Activated CD8-positive, alpha-beta T cell treated with anti-CD3 and anti-CD28 coated beads, Interleukin-2, amount 10 ng/mL, durations not matched to agents 7 days and 5 days (primary cell): ENCODE data around the gene TMTC2. TPM values are rescaled to one million over a fixed set of nuclear protein-coding genes. Genes with fewer than 3 reads are reported as not detected.

Experiments
- ATAC-seq: fragments of 150-1000 bp; cut with Tn5 transposase; one replicate; pipeline ENCODE4 v1.10.0; 2021; ENCODE audit warnings: moderate library complexity
- CTCF ChIA-PET: fragments of 350-600 bp; sonication (Branson Sonifier 250); formaldehyde crosslinking; loops from one replicate; lab custom pipeline; 2021; ENCODE audit warnings: antibody characterized with exemption; lab: Charles Lee
- POLR2A ChIA-PET: fragments of 350-600 bp; sonication (Branson Sonifier 250); formaldehyde crosslinking; loops from one replicate; lab custom pipeline; 2021; ENCODE audit warnings: antibody characterized with exemption; lab: Charles Lee
- DNase-seq: peaks from one replicate; pipeline ENCODE4 v3.0.0-alpha.2; 2020
- H3K27ac Mint-ChIP-seq: one replicate; pipeline ENCODE4 v1.8.0; 2021; ENCODE audit warnings: mild to moderate bottlenecking, mixed read lengths
- H3K27me3 Mint-ChIP-seq: one replicate; pipeline ENCODE4 v1.8.0; 2021; ENCODE audit warnings: low read depth, mixed read lengths
- H3K36me3 Mint-ChIP-seq: one replicate; pipeline ENCODE4 v1.8.0; 2021; ENCODE audit warnings: low read depth, mixed read lengths
- H3K4me1 Mint-ChIP-seq: one replicate; pipeline ENCODE4 v1.8.0; 2021; ENCODE audit warnings: low read depth, mixed read lengths
- H3K4me3 Mint-ChIP-seq: one replicate; pipeline ENCODE4 v1.8.0; 2021; ENCODE audit warnings: mild to moderate bottlenecking, mixed read lengths
- H3K9me3 Mint-ChIP-seq: one replicate; pipeline ENCODE4 v1.8.0; 2022; ENCODE audit warnings: mixed read lengths; ENCODE audit not compliant: insufficient read depth
- total RNA-seq, 2 experiments: library from RNA; stranded (reverse); gene quantifications; one replicate each; pipeline ENCODE4 v1.2.3, GENCODE V29; 2021

Gene TMTC2
- total RNA-seq, 2 experiments from 2014 or later = 1.3 to 1.9 TPM

DNA sequence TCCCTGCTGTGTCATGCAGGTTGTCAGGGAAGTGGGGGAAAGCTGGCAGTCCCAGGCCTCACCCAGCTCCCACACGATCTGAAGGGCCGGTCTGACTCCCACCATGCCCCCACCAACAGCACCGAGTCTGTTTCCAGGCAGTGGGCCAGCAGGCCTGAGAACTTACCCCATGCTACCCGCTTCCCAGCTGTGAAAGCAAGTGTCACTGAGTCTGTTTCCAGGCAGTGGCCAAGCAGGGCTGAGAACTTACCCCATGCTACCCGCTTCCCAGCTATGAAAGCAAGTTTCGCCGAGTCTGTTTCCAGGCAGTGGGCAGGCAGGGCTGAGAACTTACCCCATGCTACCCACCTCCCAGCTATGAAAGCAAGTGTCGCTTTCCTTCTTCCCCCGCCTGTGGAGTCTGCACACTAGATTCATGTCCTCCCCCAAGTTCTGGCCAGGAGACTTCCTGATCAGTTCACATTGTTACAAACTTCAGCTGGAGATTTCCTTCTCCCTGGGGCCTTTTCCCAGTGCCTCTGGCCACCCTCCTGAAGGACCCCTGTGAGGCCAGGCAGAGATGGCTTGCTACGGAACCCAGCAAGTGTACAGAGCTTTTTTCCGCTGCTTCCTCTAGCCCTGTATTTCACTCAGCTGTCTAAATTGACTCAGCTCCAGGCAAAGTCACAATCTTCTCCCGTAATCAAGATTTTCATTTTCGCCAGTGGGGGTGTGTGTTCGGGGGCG lies 435.4 kb downstream of the TMTC2 start:
- H3K36me3 Mint-ChIP-seq = no peaks in the 10 kb centered on the region
- no peaks in the 10 kb centered on the region for H3K4me1 Mint-ChIP-seq
- ChIA-PET CTCF (no interaction called here), POLR2A (no interaction called here)
- H3K27ac Mint-ChIP-seq = no peak overlapping the region
- H3K4me3 Mint-ChIP-seq = no peak overlapping the region
- no peaks in the 10 kb centered on the region for H3K9me3 Mint-ChIP-seq
- ATAC-seq = no peak
- H3K27me3 Mint-ChIP-seq = no peaks in the 10 kb centered on the region
- DNase-seq = no peak

DNA sequence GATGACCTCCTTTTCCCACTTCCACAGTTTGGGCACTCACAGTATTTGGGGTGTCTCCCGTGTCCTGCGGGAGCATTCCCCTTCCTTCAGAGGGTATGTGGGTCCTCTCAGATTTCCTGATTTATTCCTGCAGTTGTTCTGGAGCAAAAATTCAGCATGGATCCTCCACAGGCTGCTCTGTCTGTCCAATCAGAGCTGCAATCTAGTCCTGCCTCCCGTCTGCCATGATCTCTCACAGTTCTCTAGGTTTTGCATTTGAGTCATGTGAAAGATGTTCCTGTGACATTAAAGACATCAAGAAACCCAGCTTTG lies 435.9 kb downstream of the TMTC2 start:
- Mint-ChIP-seq H3K27ac (no peak overlapping the region), H3K4me1 (no peaks in the 10 kb centered on the region), H3K27me3 (no peaks in the 10 kb centered on the region), H3K9me3 (no peaks in the 10 kb centered on the region), H3K4me3 (no peak overlapping the region), H3K36me3 (no peaks in the 10 kb centered on the region)
- DNase-seq = no peak
- POLR2A ChIA-PET = no interaction called here
- CTCF ChIA-PET = no interaction called here
- no peak for ATAC-seq

DNA sequence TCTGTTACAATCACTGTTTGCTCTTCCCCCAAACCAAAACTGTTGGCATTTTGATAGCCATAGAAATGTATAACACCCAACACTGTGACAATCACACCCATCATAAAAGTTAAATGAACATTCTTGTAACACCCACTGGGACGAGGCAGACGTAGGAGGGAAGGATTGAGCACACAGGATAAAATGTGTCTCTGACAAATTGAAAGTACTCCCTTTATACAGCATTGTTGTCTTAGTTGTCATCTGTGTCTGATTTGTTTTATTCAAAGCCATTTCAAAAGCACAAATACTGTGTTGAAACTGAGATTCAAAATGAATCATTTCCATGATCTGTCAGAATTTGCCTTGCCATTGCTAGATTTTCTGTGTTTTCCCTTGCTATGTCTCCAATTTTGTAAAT lies 436.3 kb downstream of the TMTC2 start:
- ChIA-PET POLR2A (no interaction called here), CTCF (no interaction called here)
- DNase-seq = no peak
- no peak for ATAC-seq
- Mint-ChIP-seq H3K4me3 (no peak overlapping the region), H3K4me1 (no peaks in the 10 kb centered on the region), H3K27me3 (no peaks in the 10 kb centered on the region), H3K27ac (no peak overlapping the region), H3K36me3 (no peaks in the 10 kb centered on the region), H3K9me3 (no peaks in the 10 kb centered on the region)

DNA sequence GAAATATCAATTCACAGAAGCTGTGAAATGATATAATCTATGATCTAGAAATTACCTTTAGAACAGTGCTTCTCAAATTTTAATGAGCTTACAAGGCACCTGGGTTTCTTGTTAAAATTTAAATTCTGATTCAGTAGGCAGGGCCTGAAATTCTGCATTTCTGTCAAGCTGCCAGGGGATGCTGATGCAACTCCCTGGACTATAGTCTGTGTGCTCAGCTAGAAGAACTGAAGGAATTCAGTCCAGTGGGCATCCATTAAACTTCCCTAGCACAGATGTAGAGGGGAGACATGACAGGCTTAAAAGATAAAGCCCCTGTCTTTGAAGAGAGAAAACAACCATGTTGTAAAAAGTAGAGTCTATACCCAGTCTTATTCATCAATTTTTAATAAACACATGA lies 441.8 kb downstream of the TMTC2 start:
- H3K9me3 Mint-ChIP-seq = no peaks in the 10 kb centered on the region
- H3K27ac Mint-ChIP-seq = no peak overlapping the region
- ChIA-PET CTCF (no interaction called here), POLR2A (no interaction called here)
- ATAC-seq (no peak), DNase-seq (no peak)
- H3K4me3 Mint-ChIP-seq = no peak overlapping the region
- H3K4me1 Mint-ChIP-seq = no peaks in the 10 kb centered on the region
- no peaks in the 10 kb centered on the region for H3K36me3 Mint-ChIP-seq
- H3K27me3 Mint-ChIP-seq = peaks cover 2% of the 10 kb centered on the region

DNA sequence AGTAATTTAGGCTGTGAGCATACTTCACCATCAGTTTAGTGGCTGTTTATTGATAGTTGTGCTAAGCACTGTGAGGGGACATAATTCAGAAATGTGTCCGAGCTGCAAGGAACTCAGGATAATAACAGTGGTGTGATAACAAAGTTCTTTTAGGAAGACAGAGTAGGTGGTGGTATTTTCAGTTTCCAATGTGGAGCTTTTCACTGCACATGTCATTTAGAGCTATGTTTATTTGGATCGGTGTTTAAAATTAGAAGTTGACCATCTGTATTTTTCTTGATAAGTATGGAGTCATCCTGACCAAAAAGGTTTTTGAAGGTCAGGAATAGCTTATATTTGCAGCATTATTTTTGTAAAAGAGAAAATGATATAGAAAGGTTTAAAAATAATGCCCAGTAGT lies 443.5 kb downstream of the TMTC2 start:
- Mint-ChIP-seq H3K4me3 (no peak overlapping the region), H3K27ac (no peak overlapping the region), H3K9me3 (no peaks in the 10 kb centered on the region), H3K36me3 (no peaks in the 10 kb centered on the region), H3K27me3 (peaks cover 2% of the 10 kb centered on the region), H3K4me1 (no peaks in the 10 kb centered on the region)
- POLR2A ChIA-PET = no interaction called here
- CTCF ChIA-PET = no interaction called here
- ATAC-seq = no peak
- no peak for DNase-seq

DNA sequence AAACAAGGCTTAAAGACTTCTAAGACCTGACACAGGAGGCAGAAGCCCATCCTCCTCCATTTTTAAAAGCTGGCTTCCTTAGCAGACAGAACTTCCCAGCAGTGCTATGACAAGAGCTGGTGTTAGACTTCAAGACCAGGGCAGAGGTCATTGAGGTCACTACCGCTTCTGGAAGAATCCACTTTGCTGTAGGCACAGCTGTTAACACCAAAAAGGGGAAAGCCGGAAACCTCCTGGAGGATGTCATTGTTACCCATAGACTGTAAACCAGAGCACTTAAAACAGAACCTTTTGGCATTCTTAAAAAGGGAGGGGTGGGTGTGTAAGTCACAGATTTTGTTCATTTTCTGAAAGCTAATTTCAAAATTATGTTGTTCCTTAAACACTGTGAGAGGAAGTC lies 445.7 kb downstream of the TMTC2 start:
- H3K27me3 Mint-ChIP-seq = peaks cover 2% of the 10 kb centered on the region
- no peaks in the 10 kb centered on the region for H3K9me3 Mint-ChIP-seq
- H3K27ac Mint-ChIP-seq = no peak overlapping the region
- ATAC-seq = no peak
- ChIA-PET CTCF (no interaction called here), POLR2A (no interaction called here)
- H3K4me3 Mint-ChIP-seq = no peak overlapping the region
- H3K36me3 Mint-ChIP-seq = no peaks in the 10 kb centered on the region
- no peaks in the 10 kb centered on the region for H3K4me1 Mint-ChIP-seq
- DNase-seq = no peak

DNA sequence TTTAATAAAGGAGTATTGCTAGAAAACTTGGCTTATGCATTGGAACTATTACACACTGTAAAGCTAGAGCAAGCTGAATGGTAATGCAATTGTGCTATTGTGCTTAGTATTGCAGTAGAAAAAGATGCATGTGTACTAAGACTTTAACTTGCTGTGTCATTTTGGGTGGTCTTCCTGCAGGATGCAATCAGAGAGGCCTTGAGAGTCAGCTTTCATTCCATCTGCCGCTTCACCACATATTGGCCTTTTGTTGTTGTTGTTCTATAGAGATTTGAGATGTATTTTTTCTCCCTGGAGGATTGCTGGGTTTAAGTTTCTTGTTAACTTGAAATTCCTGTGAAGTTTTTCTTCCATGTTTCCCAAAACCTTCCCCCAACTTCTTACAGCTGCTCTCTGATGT lies 449.7 kb downstream of the TMTC2 start:
- POLR2A ChIA-PET = no interaction called here
- Mint-ChIP-seq H3K9me3 (peaks cover 6% of the 10 kb centered on the region), H3K4me1 (no peaks in the 10 kb centered on the region), H3K4me3 (no peak overlapping the region), H3K27ac (no peak overlapping the region), H3K36me3 (no peaks in the 10 kb centered on the region), H3K27me3 (no peaks in the 10 kb centered on the region)
- CTCF ChIA-PET = no interaction called here
- ATAC-seq (no peak), DNase-seq (no peak)

DNA sequence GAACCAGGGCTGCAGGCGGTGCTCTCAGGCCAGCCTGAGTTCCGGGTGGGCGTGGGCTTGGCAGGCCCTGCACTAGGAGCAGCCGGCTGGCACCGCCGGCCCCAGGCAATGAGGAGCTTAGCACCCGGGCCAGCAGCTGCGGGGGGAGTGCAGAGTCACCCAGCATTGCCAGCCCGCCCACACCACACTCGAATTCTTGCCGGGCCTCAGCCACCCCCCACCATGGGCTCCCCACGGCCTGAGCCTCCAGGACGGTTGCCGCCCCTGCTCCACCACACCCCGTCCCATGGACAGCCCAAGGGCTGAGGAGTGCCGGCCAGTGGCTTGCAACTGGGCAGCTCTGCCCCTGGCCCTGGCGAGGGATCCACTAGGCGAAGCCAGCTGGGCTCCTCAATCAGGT lies 453.4 kb downstream of the TMTC2 start:
- ATAC-seq (no peak), DNase-seq (no peak)
- Mint-ChIP-seq H3K27ac (no peak overlapping the region), H3K27me3 (no peaks in the 10 kb centered on the region), H3K4me1 (no peaks in the 10 kb centered on the region), H3K36me3 (no peaks in the 10 kb centered on the region), H3K9me3 (peaks cover 6% of the 10 kb centered on the region), H3K4me3 (no peak overlapping the region)
- POLR2A ChIA-PET = interaction anchor here (0.6 kb wide), 1 partner anchor 265 kb away, joined by 3 read pairs; no protein-coding TSS in a partner anchor
- CTCF ChIA-PET = no interaction called here

DNA sequence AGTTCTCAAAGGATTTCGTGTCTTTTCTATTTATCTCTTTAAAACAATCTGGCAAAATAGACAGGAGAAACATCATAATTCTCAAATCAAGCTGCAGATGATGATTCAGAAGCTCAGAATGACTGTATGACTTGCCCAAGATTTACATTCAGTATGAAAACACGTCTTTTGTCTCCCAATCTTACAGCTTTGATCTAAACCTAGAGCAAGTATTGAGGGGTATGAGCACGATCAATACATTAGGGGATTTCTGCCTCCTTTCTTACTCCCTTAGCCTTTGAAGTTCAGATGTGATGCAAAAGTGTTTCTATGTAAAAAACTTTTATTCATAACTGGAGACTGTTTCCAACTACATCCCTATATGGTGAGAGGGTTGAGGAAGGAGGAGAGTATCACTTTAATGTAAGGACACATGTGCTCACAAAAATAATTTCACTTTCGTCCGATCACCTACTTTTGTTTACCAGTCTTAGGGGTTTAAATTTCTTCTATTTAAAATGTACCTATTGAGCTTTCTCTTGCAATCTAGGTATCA lies 454.8 kb downstream of the TMTC2 start:
- DNase-seq (no peak), ATAC-seq (no peak)
- Mint-ChIP-seq H3K4me3 (no peak overlapping the region), H3K36me3 (no peaks in the 10 kb centered on the region), H3K9me3 (peaks cover 6% of the 10 kb centered on the region), H3K4me1 (no peaks in the 10 kb centered on the region), H3K27me3 (no peaks in the 10 kb centered on the region), H3K27ac (no peak overlapping the region)
- ChIA-PET POLR2A (no interaction called here), CTCF (no interaction called here)

DNA sequence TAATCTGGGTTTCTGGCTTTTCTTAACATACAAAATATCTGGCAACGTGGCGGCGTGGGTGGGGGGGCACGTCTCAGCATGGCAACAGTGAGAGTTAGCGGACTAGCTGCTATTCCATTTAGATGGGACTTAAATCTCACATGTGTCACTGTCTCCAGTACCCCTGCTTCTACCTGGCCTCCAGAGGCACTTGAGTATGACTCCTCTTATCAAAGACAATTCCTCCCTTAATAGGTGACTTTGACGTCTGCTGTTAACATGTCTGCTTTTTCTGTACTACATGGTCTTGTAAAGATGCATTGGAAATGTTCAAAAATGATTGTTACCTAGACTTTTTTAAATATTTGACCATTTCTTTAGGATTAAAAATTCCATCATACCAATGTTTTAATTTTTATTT lies 456.2 kb downstream of the TMTC2 start:
- no peak for ATAC-seq
- Mint-ChIP-seq H3K27me3 (no peaks in the 10 kb centered on the region), H3K27ac (no peak overlapping the region), H3K9me3 (peaks cover 6% of the 10 kb centered on the region), H3K4me3 (no peak overlapping the region), H3K36me3 (no peaks in the 10 kb centered on the region), H3K4me1 (no peaks in the 10 kb centered on the region)
- CTCF ChIA-PET = no interaction called here
- POLR2A ChIA-PET = no interaction called here
- DNase-seq = no peak

DNA sequence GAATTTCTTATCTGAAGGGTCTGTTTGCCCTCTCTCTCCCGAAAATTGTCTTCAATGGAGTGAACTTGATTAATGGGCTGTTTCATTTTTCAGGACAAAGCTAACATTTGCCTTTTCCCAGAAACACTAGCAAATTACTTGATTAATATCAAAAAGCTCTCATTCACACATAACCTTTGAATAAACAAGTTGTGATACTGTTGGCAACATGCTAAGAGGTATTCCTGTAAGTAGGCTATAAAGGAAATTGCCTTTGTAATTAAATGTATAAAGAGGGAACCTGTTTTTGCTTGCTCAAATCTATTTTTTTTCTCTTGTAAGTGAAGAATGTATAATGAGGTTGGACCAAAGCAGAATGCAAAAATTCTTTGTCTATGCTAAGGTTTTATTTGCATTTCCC lies 457.2 kb downstream of the TMTC2 start:
- Mint-ChIP-seq H3K4me1 (no peaks in the 10 kb centered on the region), H3K27ac (no peak overlapping the region), H3K9me3 (peaks cover 6% of the 10 kb centered on the region), H3K36me3 (no peaks in the 10 kb centered on the region), H3K27me3 (no peaks in the 10 kb centered on the region), H3K4me3 (no peak overlapping the region)
- ATAC-seq (no peak), DNase-seq (no peak)
- CTCF ChIA-PET = no interaction called here
- POLR2A ChIA-PET = no interaction called here

DNA sequence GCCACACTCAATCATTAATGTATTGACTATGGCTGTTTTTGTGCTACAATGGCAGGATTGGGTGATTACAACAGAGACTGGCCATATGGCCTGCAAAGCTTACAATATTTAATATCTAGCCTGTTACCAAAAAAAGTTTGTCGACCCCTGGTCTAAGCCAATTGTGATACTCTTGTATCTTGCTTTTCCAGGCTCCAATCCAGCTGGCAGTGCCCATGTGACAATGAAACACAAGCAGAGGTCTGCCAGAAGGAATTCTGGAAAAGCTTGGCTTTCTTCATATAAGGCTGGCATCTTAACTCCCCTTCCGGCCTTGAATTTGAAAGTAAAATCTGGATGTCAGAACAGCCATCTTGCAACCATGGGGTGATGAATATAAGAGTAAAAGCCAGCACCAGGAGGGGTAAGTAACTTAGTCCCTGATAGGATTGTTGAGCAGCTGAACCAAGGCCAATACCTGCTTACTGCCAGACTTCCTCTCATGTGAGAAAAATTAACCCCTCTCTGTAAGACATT lies 458.7 kb downstream of the TMTC2 start:
- CTCF ChIA-PET = no interaction called here
- Mint-ChIP-seq H3K4me1 (no peaks in the 10 kb centered on the region), H3K27ac (no peak overlapping the region), H3K27me3 (no peaks in the 10 kb centered on the region), H3K4me3 (no peak overlapping the region), H3K9me3 (peaks cover 6% of the 10 kb centered on the region), H3K36me3 (no peaks in the 10 kb centered on the region)
- DNase-seq (no peak), ATAC-seq (no peak)
- POLR2A ChIA-PET = no interaction called here

DNA sequence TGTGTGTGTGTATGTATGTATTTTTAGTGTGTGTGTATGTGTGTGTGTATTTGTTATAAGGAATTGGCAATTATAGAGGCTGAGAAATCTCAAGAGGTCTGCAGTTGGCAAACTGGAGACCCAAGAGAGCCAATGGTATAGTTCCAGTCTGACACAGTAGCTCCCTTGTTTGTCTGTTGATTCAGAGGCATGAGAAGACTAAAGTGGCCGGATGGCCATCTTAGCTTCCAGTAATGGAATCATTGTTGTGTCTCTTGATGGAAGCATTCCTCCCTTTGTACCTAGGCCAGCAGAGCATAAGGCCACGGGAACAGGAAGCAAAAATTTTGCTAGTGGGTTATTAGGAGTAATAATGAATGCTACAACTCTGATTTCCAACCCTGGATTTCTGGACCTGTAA lies 460.6 kb downstream of the TMTC2 start:
- Mint-ChIP-seq H3K4me3 (no peak overlapping the region), H3K4me1 (no peaks in the 10 kb centered on the region), H3K27ac (no peak overlapping the region), H3K27me3 (no peaks in the 10 kb centered on the region), H3K36me3 (no peaks in the 10 kb centered on the region), H3K9me3 (no peaks in the 10 kb centered on the region)
- no peak for DNase-seq
- ChIA-PET POLR2A (no interaction called here), CTCF (no interaction called here)
- no peak for ATAC-seq
